Ramos (cell line): ENCODE data around the gene PHLPP2.

Experiments
- in situ Hi-C: fragments of 300-500 bp; cut with MboI; formaldehyde crosslinking; loops from one replicate; pipeline ENCODE4 v1.14.3; 2022; ENCODE audit warnings: low sequenced_read_pairs; ENCODE audit not compliant: unreplicated experiment

Gene PHLPP2

DNA sequence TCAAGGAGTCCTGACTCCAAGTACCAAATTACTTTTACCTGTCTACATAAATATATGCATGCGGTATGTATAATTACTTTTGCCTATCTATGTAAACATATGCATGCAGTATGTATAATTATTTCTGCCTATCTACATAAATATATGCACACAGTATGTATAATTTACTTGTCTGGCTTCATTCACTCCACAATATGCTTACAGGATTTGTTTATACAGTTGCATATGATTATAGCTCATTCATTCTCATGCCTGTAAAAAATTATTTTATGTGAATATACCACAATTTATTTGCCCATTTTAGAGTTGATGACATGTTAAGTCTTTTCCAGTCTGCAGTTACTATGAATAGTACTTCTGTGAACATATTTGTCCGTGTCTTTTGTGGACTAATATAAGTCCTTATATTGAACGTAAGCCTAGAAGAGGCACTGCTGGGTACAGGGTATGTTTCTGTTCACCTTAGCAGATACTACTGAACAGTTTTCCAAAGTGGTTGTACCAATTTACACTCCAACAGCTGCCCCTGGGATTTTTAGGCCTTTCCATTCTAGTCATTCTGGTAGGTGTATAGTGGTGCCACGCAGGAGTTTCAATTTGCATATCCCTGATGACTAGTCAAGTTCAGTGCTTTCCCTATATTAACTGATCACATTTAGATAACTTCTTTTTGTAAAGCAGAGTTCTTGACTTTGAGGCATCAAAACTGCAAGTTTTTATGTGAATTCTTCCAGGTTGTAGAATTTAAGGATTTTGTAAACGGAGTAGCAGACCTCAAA is 51.5 kb downstream of the PHLPP2 start:
- in situ Hi-C loops, result no loop called here

DNA sequence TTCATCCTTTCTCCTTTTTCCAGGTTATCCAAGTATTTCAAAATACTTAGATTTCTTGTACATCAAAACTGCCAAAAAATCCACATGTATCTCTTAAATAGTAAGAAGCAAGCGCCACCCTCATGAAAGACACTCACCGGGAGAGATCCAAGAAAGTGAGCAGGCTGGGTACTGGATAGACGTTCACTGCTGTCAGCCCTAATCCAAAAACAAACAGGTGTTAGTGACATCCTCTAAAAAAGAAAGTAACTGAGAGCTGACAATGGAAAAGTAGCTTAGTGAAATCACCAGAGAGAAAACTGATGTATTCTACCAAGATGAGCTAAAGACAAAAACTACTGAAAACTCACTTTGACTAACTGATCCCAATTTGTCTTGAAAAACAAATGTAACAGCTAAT is 52.4 kb downstream of the PHLPP2 start:
- in situ Hi-C loops, result no loop called here

DNA sequence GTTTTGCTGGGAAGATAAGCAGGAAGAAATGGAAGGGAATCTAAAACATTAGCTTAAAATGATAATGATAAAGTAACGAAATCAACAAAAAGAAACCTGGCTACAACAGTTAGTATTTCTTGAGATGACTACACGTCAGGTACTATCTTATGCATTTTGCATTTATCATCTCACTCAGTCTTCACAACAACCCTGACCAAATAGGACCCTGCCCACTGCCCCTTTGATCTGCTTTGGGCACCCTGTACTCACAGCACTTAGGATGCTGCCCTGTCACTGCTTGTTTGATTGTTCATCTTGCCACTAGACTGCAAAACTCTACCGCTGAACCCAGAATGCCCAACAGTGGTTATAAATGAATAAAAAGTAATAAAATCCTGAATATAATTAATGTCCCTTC is 53.3 kb downstream of the PHLPP2 start:
- in situ Hi-C loops, result no loop called here

DNA sequence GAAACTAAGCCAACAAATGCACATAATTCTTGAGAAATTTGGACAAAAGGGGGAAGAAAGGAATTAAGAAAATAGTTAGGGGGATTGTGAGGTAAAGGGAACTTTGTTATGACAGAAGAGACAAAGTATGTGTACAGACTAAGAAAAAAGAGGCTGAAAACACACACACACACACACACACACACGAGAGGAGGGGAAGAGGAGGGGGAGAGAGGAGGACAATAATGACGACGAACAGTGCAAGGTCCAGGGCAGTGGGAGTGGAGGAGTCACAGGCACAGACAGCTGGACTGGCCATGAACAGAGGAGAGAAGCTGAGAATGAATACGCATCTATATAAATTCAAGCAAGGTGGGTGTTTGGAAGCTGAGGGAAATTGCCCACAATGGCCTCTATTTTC is 54.0 kb downstream of the PHLPP2 start:
- in situ Hi-C loops, result no loop called here

DNA sequence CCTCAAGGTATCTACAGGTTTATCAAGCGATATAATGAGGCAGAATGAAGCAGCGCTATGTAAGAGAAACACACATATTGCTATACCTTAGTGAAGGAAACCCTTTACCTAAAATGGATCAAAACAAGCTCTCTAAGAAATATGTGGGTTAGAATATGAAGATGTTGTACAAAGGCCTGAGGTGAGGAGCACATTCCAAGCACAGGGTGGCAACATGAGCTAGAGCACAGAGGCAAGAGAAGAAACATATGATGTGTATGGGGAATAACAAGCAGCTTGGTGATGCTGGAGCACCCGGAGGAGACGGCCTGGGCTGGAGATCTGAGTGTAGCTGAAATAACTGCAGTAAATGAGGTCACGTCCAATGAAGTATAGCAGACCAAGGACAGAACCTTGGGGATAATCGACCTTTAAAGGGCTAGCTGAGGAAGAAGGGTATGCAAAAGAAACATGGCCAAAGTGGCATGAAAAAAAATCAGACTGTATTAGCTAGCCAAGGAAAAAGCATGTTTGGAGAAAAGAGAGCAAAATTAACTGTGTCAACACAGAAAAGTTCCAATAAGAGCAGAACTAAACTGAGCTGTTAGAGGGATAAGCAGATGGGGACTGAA is 54.5 kb downstream of the PHLPP2 start:
- in situ Hi-C loops, result no loop called here

DNA sequence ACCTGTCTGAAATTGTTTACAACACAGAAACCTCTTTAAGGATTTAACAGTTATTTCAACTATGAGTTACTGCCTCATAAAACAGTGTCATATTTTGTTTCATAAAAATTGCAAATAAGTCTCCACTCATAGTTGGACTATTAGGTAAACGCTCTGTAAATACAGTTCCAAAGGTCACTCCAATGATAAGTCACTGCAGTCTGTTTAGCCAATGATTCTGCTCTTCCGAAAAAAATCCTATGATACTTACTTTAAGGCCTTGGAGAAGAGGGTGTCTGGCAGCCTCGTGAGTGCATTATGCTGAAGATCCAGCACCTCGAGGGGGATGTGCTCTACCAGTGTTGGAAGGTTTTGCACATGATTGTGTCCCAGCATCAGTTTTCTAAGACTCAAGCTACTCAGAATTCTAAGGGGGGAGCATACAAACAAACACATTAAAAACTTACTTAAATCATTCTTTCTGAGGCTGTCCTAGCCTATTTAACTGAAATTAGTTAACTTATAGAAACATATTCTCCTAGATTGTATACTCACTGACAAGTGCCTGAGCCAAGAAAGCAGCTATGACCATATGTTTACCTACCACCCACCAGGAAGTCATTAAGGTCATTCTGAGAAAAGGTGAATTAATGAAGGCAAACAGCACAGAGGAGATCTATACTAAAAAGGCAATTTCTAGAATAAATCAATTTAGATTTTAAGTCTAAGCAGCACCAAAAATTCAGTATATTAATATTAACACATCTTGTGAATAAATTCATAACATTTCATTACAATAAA is 57.4 kb downstream of the PHLPP2 start:
- in situ Hi-C loops, result no loop called here

DNA sequence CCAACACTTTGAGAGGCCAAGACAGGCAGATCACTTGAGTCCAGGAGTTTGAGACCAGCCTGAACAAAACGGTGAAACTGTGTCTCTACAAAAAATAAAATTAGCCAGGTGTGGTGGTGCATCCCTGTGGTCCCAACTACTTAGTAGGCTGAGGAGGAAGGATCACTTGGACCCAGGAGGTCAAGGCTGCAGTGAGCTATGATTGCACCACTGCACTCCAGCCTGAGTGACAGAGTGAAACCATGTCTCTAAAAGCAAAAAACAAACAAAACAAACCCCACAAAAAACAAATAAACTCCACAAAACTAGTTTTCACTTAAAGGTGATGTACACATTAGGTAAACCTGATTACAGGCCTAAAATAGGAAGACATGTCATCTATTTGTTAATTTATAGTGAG is 58.2 kb downstream of the PHLPP2 start:
- in situ Hi-C loops, result no loop called here

DNA sequence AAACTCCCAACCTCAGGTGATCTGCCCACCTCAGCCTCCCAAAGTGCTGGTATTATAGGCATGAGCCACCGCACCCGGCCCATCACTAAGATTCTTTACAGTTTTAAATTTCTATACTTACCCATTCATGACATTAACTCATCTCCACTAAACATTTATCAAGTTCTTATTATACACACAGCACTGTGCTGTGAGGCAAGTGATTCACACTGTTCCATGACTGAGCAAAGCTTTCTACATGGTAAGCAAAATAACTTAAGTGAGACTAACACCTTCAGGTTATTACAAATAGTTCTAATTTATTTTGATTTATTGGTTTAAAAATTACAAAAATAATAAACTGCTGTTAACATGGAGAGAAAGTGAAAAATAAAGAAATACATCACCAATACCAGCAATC is 65.0 kb downstream of the PHLPP2 start:
- in situ Hi-C loops, result no loop called here

DNA sequence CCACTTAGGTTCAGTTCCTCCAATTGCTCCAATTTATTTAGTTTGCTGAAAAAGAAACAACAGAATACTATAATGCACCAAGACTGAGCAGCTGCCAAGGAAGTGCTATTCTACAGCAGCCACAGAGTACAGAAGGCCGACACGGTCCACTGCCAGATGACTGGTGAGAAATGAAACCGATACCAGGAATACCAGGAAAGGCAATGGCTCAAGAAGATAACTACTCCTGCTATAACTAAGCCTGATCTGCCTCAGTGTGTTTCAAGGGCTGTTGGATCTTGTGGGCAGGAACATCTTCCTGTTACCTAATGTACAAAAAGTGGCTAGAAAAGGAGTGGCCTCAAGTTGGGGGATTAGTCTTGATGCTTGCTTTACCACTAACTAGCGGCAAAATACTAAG is 65.7 kb downstream of the PHLPP2 start:
- in situ Hi-C loops, result no loop called here

DNA sequence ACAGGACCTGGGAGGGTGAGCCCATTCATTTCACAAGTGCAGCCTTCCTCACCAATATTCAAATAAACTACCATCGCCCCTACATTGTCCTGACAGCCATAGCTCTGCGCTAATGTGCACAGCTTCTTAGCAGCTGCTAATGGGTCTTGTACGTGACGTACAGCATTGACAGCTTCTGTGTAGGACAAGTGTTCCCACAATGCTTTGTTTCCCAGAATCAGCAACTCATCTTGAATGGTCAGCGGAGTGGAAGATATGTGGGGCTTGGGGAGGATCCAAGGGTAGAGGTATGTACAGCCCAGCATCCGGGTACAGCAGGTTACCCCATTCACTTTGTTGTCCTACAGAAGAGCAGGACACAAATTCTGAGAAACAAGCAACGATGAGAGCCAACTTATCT is 74.8 kb downstream of the PHLPP2 start:
- in situ Hi-C loops, result no loop called here

DNA sequence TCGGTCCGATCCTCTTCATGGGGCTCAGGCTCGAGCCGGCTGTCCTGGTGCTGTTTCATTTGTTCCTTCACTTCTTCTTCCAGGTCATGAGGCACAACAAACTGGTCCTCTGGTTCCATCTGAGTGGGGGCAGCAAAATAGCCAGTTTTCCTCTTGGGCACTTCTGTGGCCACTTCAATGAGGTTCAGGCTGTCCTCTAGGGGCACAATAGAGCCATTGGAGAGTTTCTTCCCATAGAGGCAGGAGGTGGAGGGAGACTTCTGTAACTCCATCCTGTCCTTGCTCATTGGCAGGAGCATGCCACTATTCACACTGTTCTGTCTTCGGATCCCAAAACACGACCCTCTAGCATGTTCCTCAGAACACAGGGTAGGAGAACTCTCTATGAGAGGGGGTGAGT is 75.6 kb downstream of the PHLPP2 start:
- in situ Hi-C loops, result no loop called here

DNA sequence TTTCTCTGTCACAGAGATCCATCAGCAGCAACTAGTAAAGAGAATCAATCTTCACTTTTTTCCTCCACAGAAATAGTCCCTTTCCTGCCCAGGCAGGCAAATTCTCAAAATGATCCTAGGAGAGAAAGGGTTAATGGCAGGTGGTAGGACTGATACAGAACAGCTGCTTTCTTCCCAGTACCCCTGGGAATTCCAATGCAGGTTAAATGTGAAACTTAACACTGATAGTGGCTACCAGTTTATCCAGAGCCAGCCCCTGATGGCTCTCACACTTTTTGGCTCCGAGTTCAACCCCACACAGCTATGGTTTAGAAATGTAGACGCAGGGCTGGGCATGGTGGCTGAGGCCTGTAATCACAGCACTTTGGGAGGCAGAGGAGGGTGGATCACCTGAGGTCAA is 76.3 kb downstream of the PHLPP2 start:
- in situ Hi-C loops, result no loop called here

DNA sequence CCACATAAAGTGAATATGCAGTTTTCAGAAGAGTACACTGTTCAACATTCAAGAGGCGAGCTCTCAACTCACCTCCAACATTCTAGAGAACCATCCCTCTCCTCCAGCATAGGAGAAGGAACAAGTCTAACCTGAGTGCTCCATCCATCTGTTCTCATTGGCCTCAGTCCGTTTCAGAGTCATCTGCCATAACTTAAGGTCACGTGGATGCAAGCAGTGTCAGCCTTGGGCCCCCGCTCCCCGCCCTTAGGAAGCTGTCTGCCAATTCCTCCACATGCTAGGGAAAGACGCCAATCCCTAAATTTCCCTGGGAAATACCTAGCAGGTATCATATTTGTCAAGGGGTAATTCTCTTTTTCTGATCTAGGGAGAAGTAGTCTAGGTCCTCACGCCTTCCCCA is 77.1 kb downstream of the PHLPP2 start:
- in situ Hi-C loops, result no loop called here

DNA sequence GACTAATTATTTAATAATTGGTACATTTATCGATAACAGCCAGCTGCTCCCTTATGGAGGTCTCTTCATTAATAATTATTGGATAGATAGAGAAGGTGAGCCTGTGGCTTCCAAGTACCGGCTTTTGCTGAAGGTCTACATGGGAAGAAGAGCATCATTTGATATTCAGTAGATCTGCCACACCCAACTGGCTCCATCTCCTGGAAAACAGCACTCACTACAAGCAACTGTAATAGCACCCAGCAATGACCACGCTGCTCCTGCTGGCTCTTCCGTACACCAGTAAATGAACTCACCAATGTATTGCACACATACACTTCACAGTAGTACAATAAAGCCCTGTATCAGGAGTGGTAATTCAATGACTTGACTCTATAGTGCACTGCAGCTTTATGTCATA is 79.1 kb downstream of the PHLPP2 start:
- in situ Hi-C loops, result no loop called here

DNA sequence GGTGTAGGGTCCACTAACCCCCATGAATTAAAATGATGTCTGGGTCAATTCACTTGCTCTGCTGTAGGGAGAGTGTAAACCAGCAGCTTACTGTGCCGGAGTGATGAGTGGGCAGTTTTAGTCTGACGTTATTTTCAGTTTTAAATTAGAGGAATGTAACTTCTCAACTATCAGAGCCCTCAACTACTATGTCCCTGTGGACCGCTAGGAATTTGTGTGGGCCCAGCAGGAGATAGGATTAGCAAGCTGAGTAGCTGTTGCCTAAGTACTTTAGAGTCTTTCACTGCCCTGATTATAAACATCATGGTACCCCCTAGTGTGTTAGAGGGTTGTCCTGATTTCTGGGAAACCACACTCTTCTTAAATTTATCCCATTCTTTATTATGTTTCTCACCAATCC is 87.1 kb downstream of the PHLPP2 start:
- in situ Hi-C loops, result no loop called here

DNA sequence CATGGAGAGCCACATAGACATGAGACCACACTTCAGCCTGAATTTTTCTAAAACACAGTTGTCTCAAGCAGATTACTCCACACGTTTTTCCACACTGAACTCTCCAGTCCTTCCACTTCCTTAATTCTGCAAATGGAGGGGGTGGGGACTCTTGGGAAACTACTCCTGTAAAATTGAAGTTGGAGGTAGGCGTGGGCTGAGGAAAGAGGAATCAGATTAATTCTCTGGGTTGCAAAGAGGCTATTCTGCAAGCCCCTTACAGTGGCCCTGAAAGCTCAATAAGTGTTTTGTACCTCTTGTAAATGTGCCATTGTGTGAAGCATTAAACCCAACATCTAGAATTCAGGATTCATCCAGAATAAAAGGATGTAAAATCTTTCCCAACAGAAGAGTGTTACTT is 88.9 kb downstream of the PHLPP2 start:
- in situ Hi-C loops, result no loop called here

DNA sequence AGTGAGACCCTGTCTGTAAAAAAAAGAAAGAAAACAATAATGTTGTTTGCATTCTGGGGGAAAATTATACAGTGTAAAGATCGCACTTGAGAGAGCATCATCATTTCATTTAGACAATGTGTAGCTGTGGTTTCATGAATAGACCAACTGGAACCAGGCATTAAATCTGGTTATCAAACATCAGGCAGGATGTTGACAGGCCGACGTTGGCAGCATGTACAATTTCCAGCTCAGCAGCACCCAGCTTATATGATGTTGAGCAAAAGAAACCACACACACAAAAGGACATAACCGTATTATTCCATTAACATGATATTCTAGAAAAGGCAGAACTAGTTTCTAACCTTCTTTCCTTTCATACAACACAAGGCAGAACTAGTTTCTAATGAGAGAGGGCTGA is 92.7 kb downstream of the PHLPP2 start:
- in situ Hi-C loops, result no loop called here

DNA sequence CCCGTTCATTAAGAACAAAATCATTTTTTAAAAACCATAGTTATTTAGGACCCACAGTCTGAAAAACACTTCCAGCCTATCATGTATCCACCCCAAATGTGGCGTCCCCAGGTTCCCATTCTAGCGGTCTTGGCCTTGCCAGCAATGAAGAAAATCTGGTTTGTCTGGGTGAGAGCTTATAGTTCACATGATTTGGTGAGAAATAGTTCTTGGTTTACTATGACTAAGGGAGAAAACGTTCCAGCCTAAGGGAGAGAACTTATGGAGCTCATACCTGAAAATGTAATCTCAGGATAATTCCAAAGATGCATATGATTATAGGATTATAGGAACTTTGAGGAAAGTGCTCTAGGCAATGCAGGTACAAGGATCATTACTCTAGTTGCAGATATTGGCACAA is 93.7 kb downstream of the PHLPP2 start:
- in situ Hi-C loops, result no loop called here

DNA sequence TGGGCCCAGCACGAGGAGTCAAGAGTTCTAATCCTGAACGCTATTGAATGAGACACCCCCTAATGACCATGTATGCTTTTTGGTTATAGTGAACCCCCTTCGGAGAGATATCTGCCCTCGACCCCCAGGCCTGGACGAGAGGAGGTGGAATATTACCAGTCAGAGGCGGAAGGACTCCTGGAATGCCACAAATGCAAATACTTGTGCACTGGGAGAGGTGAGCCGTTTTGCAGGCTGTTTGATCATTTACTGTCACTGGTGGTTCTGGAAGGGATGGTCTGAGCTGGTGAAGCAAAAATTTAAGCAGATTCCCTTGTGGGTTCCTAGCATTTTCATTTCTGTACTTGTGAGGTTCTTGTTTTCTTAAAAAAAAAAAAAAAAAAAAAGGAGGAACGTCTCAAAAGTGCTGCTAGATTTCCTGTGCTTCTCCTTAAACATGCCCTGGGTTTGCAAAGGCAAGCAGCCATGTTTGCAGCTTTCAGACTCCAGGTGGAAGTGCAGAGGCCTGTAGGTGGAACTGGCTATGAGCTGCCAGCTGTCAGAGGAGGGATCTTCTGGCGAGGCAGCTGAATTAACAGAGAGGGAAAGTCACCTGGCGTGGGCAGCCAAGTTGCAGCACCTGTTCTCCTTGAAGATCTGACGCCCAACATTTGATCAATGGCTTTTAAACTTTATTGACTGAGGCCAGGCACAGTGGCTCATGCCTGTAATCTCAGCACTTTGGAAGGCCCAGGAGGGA is 95.1 kb downstream of the PHLPP2 start:
- in situ Hi-C loops, result no loop called here

DNA sequence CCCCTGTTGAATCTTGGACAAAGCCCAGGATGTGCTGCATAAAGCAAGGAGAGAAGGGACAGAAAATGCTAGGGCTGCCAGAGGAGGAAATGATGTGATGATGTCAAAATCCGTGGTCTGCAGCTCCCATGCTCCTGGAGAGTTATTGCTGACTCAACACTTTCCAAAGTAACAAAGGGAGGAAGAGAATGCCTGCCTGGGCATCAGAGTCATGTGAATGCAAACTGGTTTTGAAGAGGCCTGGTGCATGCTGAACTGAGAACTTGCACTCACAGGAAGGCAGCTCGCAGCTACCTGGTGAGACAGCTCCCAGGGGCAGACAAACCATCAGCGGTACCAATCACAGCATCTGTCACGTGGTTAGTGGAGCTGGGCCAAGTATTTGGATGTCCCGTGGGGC is 95.7 kb downstream of the PHLPP2 start:
- in situ Hi-C loops, result no loop called here

DNA sequence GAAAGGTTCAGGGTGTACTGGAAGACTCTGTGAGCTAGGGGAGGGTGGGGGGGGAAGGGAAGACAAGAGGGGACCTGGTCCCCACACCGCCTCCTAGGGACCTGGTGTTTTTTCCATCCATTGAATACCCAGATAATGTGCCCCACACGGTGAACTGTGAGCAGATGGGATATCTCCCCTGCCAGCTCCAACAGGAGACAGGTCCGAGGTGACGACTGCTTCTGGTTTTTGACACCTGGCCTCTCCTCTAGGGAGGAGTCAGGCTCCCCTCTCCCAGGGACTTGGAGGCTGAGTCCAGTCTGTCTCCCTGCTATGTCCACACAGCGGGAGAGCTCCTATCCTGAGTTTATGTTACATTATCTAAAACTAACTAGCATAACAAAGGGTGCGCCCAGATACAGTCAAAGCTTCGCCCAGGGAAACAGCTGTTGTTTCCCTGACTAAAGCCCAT is 96.7 kb downstream of the PHLPP2 start:
- in situ Hi-C loops, result no loop called here
